Right lobe of liver (tissue), 6 donors: ENCODE measurements around the gene SLC38A7. TPM values are rescaled to one million over a fixed set of nuclear protein-coding genes. Genes with fewer than 3 reads are reported as not detected.

Experiments used
- ATAC-seq, 4 donors: fragments of 200-7000 bp; cut with Tn5 transposase; one replicate each; pipeline ENCODE4 v1.9.1; 2020; ENCODE audit warnings: mild to moderate bottlenecking in 4 of 4, moderate library complexity in 4 of 4
- DNase-seq, 3 donors: peaks; one replicate each; pipeline ENCODE4 v3.0.0-alpha.2; 2020
- H3K27ac ChIP-seq, 3 donors: fragments of 200-600 bp; one replicate each; pipeline ENCODE4 v1.8.0; 2022
- H3K27me3 ChIP-seq, 2 donors: fragments of 200-600 bp; one replicate each; pipeline ENCODE4 v1.8.0; 2022
- H3K36me3 ChIP-seq, 4 donors: fragments of 200-600 bp; sonication (generic) in 1 of 4; one replicate each; pipeline versions ENCODE4 v1.5.1 to v1.8.0; 2017 to 2022; ENCODE audit warnings: control low read depth in 1 of 4
- H3K4me1 ChIP-seq, 4 donors: fragments of 200-600 bp; sonication (generic) in 1 of 4; one replicate each; pipeline versions ENCODE4 v1.5.1 to v1.8.0; 2017 to 2022; ENCODE audit warnings: control low read depth in 1 of 4
- H3K4me3 ChIP-seq, 3 donors: fragments of 200-600 bp; one replicate each; pipeline ENCODE4 v1.8.0; 2022
- H3K9me3 ChIP-seq, 4 donors: fragments of 200-600 bp; sonication (generic) in 1 of 4; one replicate each; pipeline versions ENCODE4 v1.5.1 to v1.8.0; 2017 to 2022; ENCODE audit warnings: control low read depth in 1 of 4
- POLR2A ChIP-seq: fragments of 450-650 bp; IDR thresholded peaks from one replicate; pipeline ENCODE4 v1.6.1; 2017; ENCODE audit warnings: antibody characterized with exemption, mild to moderate bottlenecking
- WGBS: methylation state at CpG from one replicate; pipeline ENCODE4 v1.1.6; 2018; ENCODE audit warnings: low coverage, low lambda C conversion rate; ENCODE audit not compliant: insufficient coverage; ENCODE audit errors: missing lambda C conversion rate; 5-methylcytosine and 5-hydroxymethylcytosine counted together
- intact Hi-C, 2 donors: fragments of 100-400 bp; cut with DNase I; formaldehyde crosslinking; loops; one replicate each; pipeline versions ENCODE4 v1.11.2 to v1.14.1; 2022
- total RNA-seq, 6 experiments: library from RNA; depleted of rRNA in 2 of 6; stranded (reverse); fragments of >200 nt in 2 of 6; fragmentation: NEBNext Ultra II Directional in 3 of 6; extraction: Animal tissue kit (Norgen Biotek cat#: 25700) in 3 of 6; gene quantifications; one replicate each; pipeline versions ENCODE4 v1.1.0 to v1.2.4, GENCODE V29; 2016 to 2023
- TF ChIP-seq, protein P1 (sequence below), 4 donors: fragments of 200-600 bp in 3 of 4; fragments of 450-650 bp in 1 of 4; IDR thresholded peaks; one replicate each; pipeline versions ENCODE4 v1.5.1 to v1.8.0; 2016 to 2022; ENCODE audit warnings: antibody characterized with exemption in 4 of 4, mild to moderate bottlenecking in 2 of 4
- donor health status: DM: no; HTN: yes; CAD: no.
- donor health status: DM: no; HTN: no; CAD: no.
- donor health status: DM: no; HTN: no; CAD: no.
- donor health status: DM: no; HTN: yes; CAD: no.
- donor health status: DM: no; HTN: yes; CAD: no.

Gene SLC38A7
- total RNA-seq, 6 experiments from 2014 or later: 11.4 to 23.8 (median 14.3) TPM

DNA sequence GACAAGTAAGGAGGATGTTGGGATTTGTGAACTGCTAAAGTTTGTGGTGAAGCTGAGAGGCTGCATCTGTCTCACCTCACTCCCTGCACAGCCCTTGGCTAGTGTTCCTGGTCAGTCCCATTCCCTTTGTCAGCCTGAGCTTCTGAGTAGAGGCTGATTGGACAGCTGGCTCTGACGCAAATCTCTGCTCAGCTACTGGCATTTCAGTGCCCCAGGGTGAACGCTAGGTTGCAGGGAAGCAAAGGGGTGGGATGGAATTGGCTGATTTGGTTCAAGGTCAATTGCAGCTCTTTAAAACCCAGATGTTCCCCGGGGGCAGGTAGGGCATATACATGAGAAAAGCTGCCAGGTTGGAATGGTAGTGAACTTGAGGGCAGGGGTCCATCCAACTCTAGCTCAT is 31.8 kb downstream of the SLC38A7 start:
- intact Hi-C loops: no loop called here
- no peaks in the 10 kb centered on the region for H3K9me3 ChIP-seq
- no peaks in the 10 kb centered on the region for H3K4me1 ChIP-seq
- H3K36me3 ChIP-seq: no peaks in the 10 kb centered on the region
- WGBS: 66% methylated on average over 3 of the region's 3 CpGs
- ATAC-seq (no peak), DNase-seq (no peak)
- no peak overlapping the region for H3K27ac ChIP-seq
- no peaks in the 10 kb centered on the region for H3K27me3 ChIP-seq
- H3K4me3 ChIP-seq: no peak overlapping the region
- TF ChIP-seq POLR2A: no peak
- TF ChIP-seq, protein P1, sequence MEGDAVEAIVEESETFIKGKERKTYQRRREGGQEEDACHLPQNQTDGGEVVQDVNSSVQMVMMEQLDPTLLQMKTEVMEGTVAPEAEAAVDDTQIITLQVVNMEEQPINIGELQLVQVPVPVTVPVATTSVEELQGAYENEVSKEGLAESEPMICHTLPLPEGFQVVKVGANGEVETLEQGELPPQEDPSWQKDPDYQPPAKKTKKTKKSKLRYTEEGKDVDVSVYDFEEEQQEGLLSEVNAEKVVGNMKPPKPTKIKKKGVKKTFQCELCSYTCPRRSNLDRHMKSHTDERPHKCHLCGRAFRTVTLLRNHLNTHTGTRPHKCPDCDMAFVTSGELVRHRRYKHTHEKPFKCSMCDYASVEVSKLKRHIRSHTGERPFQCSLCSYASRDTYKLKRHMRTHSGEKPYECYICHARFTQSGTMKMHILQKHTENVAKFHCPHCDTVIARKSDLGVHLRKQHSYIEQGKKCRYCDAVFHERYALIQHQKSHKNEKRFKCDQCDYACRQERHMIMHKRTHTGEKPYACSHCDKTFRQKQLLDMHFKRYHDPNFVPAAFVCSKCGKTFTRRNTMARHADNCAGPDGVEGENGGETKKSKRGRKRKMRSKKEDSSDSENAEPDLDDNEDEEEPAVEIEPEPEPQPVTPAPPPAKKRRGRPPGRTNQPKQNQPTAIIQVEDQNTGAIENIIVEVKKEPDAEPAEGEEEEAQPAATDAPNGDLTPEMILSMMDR (IDR thresholded peaks at IDR 0.05): no peak

DNA sequence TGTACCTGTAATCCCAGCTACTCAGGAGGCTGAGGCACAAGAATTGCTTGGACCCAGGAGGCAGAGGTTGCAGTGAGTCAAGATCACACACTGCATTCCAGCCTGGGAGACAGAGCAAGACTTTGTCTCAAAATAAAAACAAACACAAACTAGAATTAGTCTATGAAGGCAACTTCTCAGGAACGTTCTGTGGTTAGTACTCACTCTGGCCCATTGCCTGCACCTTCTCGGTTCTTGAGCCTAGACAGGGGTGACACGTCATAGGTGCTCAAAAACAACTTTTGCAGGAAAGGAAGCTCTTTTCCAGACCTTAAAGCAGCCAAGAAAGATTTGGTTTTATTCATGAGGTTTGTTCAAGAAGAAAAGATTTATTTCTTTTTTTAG is 32.6 kb downstream of the SLC38A7 start:
- Histone ChIP-seq H3K36me3 (no peaks in the 10 kb centered on the region), H3K4me1 (no peaks in the 10 kb centered on the region), H3K4me3 (no peak overlapping the region), H3K9me3 (no peaks in the 10 kb centered on the region), H3K27me3 (no peaks in the 10 kb centered on the region), H3K27ac (no peak overlapping the region)
- ATAC-seq (no peak), DNase-seq (no peak)
- 50% methylated on average over 3 of the region's 3 CpGs for WGBS
- TF ChIP-seq POLR2A: no peak
- TF ChIP-seq, protein P1 (IDR thresholded peaks at IDR 0.05): no peak
- intact Hi-C loops: no loop called here

DNA sequence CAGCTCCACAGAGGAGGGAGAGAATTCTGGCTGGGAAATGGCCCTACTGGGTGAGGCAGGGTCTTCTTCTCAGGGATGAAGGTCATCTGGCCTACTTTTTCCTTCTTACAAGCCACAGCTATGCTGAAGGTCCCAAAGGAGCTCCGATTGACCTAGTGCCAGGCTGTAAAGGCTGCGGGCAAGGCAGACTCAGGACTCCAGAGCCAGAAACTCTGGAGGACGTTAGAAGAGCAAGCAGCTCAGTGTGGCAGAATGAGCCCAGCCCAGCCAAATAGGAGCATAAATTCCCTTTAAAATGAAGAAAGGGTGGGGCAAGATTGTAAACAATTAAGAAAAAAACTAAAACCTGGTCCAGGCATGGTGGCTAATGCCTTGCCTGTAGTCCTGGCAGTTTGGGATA is 34.9 kb downstream of the SLC38A7 start:
- WGBS: 73% methylated on average over 3 of the region's 3 CpGs

DNA sequence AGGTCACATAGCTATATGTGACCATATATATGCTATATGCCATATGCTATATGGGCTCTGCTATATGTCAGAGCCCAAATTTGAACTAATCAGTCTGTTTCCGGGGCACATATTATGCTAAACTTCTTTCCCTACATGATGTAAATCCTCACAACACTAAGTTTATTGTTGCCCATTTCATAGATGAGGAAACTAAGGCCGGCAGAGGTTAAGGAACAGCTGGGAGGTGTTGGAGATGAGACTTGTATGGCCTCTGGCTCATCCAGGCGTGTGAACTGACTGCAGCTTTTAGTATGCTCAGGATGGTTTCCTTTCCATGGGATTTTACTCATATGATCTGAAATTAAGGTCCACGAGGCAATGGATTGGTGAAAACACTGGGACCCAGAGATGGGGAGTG is 37.5 kb downstream of the SLC38A7 start:
- H3K4me3 ChIP-seq: no peak overlapping the region
- ATAC-seq: no peak
- H3K9me3 ChIP-seq: no peaks in the 10 kb centered on the region
- intact Hi-C loops: no loop called here
- H3K36me3 ChIP-seq: no peaks in the 10 kb centered on the region
- no peaks in the 10 kb centered on the region for H3K4me1 ChIP-seq
- no peaks in the 10 kb centered on the region for H3K27me3 ChIP-seq
- no peak for TF ChIP-seq POLR2A
- TF ChIP-seq, protein P1 (IDR thresholded peaks at IDR 0.05): no peak
- no peak for DNase-seq
- 80% methylated on average over 4 of the region's 4 CpGs for whole genome bisulfite sequencing
- no peak overlapping the region for H3K27ac ChIP-seq

More for the DNA sequence above, 34.9 kb downstream of the SLC38A7 start:
- no peak overlapping the region for H3K27ac ChIP-seq
- H3K27me3 ChIP-seq: no peaks in the 10 kb centered on the region
- H3K9me3 ChIP-seq: no peaks in the 10 kb centered on the region
- H3K4me1 ChIP-seq: no peaks in the 10 kb centered on the region
- ATAC-seq (no peak), DNase-seq (no peak)
- TF ChIP-seq, protein P1 (IDR thresholded peaks at IDR 0.05): no peak
- no peak for TF ChIP-seq POLR2A
- H3K4me3 ChIP-seq: no peak overlapping the region
- intact Hi-C loops: no loop called here
- no peaks in the 10 kb centered on the region for H3K36me3 ChIP-seq
